Uterus (tissue), 2 donors: ENCODE results near the gene INAVA.

Experiments used
- POLR2A ChIP-seq, 2 donors: fragments of 450-650 bp; IDR thresholded peaks; one replicate each; pipeline ENCODE4 v1.6.1; 2016; ENCODE audit warnings: antibody characterized with exemption in 2 of 2, mild to moderate bottlenecking in 1 of 2, moderate library complexity in 1 of 2
- TF ChIP-seq, protein P1 (sequence below), 4 experiments: fragments of 200-600 bp in 2 of 4; fragments of 450-650 bp in 2 of 4; sonication (generic) in 2 of 4; IDR thresholded peaks; one replicate each; pipeline ENCODE4 v1.5.1; 2016 to 2019; ENCODE audit warnings: antibody characterized with exemption in 4 of 4, mild to moderate bottlenecking in 2 of 4, moderate library complexity in 1 of 4

DNA sequence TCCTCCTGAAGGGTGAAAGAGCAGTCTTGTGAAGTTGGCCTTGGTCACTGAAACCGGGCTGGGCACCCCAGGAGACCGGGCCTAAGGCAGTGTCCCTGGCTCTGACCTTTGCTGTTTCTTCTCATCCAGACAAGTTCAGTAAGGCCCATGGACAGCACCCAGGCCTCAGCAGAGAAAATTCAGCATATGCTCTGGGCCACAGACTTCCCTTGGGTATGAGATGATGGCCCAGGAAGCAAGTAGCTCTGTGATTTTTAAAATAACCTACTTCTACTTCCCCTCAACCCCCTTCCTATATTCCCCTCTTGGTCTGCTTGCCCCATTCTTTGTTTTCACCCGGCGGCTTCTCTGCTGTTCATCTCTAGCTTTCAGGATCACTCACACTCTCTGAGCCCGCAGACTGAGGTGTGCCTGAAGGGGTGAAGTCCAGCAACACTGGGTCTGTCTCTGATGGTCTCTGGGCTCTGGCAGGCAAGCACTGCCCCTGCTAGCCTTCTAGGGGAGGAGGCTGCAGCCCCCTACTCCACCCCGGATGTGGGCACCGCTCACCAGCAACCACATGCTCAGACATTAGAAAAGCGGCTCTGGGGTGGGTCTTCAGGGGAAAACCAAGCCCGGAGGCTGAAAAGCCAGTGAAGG is 24.8 kb upstream of the INAVA start:
- TF ChIP-seq, protein P1, sequence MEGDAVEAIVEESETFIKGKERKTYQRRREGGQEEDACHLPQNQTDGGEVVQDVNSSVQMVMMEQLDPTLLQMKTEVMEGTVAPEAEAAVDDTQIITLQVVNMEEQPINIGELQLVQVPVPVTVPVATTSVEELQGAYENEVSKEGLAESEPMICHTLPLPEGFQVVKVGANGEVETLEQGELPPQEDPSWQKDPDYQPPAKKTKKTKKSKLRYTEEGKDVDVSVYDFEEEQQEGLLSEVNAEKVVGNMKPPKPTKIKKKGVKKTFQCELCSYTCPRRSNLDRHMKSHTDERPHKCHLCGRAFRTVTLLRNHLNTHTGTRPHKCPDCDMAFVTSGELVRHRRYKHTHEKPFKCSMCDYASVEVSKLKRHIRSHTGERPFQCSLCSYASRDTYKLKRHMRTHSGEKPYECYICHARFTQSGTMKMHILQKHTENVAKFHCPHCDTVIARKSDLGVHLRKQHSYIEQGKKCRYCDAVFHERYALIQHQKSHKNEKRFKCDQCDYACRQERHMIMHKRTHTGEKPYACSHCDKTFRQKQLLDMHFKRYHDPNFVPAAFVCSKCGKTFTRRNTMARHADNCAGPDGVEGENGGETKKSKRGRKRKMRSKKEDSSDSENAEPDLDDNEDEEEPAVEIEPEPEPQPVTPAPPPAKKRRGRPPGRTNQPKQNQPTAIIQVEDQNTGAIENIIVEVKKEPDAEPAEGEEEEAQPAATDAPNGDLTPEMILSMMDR (IDR thresholded peaks at IDR 0.05) = no peak
- no peak for TF ChIP-seq POLR2A (IDR thresholded peaks at IDR 0.05)
